H1 (cell line): ENCODE results near the gene ACADSB. TPM values are rescaled to one million over a fixed set of nuclear protein-coding genes. Genes with fewer than 3 reads are reported as not detected.

Experiments used
- CTCF ChIA-PET: fragments of 300-600 bp; sonication (Branson Sonifier 250); formaldehyde crosslinking; loops from one replicate; lab custom pipeline; 2021; ENCODE audit not compliant: partially characterized antibody; lab: Charles Lee
- POLR2A ChIA-PET: fragments of 300-600 bp; sonication (Branson Sonifier 250); formaldehyde crosslinking; loops from one replicate; lab custom pipeline; 2021; ENCODE audit warnings: inconsistent platforms; ENCODE audit not compliant: partially characterized antibody; lab: Charles Lee
- DNase-seq, 2 experiments: peaks; one replicate each; pipeline versions ENCODE4 v3.0.0 to v3.0.0-alpha.2; 2010 to 2022; ENCODE audit warnings: low spot score in 2 of 2, low read depth in 1 of 2, mixed read lengths in 1 of 2
- FAIRE-seq: peaks from 2 replicates; lab custom pipeline; 2011; peaks lifted over from hg19 to GRCh38; lab: Jason Lieb, UNC
- H2AFZ ChIP-seq: 2 replicates; pipeline ENCODE4 v1.8.1; 2012; ENCODE audit warnings: low read length, inconsistent platforms
- H2AK5ac ChIP-seq: 2 replicates; pipeline ENCODE4 v1.6.1; 2013; ENCODE audit warnings: low read depth, low read length
- H2BK120ac ChIP-seq: replicated peaks from 2 replicates; pipeline ENCODE3; 2013; ENCODE audit warnings: low read depth, low read length, inconsistent platforms
- H2BK12ac ChIP-seq: 2 replicates; pipeline ENCODE4 v1.6.1; 2013; ENCODE audit warnings: low read depth, low read length
- H2BK15ac ChIP-seq: 2 replicates; pipeline ENCODE4 v1.6.1; 2013; ENCODE audit warnings: low read length
- H2BK20ac ChIP-seq: 2 replicates; pipeline ENCODE4 v1.6.1; 2013; ENCODE audit warnings: low read length
- H2BK5ac ChIP-seq: 2 replicates; pipeline ENCODE4 v1.6.1; 2013; ENCODE audit warnings: low read depth, low read length
- H3K14ac ChIP-seq: 2 replicates; pipeline ENCODE4 v1.6.1; 2013; ENCODE audit warnings: inconsistent platforms; ENCODE audit not compliant: insufficient read length
- H3K18ac ChIP-seq: 2 replicates; pipeline ENCODE4 v1.6.1; 2013; ENCODE audit warnings: low read length; ENCODE audit errors: extremely low read depth
- H3K23ac ChIP-seq: 2 replicates; pipeline ENCODE4 v1.6.1; 2013; ENCODE audit warnings: inconsistent platforms; ENCODE audit not compliant: insufficient read length
- H3K23me2 ChIP-seq: 2 replicates; pipeline ENCODE4 v1.6.1; 2013; ENCODE audit warnings: low read depth, low read length
- H3K27ac ChIP-seq: 2 replicates; pipeline ENCODE4 v1.6.1; 2011; ENCODE audit warnings: low read depth, low read length, inconsistent platforms
- H3K27me3 ChIP-seq, 4 experiments: replicated peaks in 1 of 4; 1 replicate in 1 of 4; 2 replicates in 3 of 4; pipeline versions ENCODE4 v1.6.1 to v1.8.1; 2011 to 2013; ENCODE audit warnings: low read length in 3 of 4, mild to moderate bottlenecking in 3 of 4, inconsistent platforms in 2 of 4, mixed read lengths in 2 of 4, moderate library complexity in 1 of 4; ENCODE audit not compliant: control insufficient read depth in 3 of 4, insufficient read depth in 3 of 4; ENCODE audit errors: extremely low read depth in 1 of 4
- H3K36me3 ChIP-seq, 4 experiments: 2 replicates each; pipeline versions ENCODE4 v1.6.1 to v1.8.1; 2011 to 2013; ENCODE audit warnings: mild to moderate bottlenecking in 4 of 4, low read length in 3 of 4, moderate library complexity in 2 of 4, control low read depth in 1 of 4, inconsistent platforms in 1 of 4; ENCODE audit not compliant: insufficient read depth in 4 of 4, control insufficient read depth in 2 of 4
- H3K4ac ChIP-seq: replicated peaks from 2 replicates; pipeline ENCODE3; 2013; ENCODE audit warnings: low read length, low read depth, mixed read lengths, inconsistent platforms; ENCODE audit not compliant: insufficient read length
- H3K4me1 ChIP-seq, 4 experiments: replicated peaks in 1 of 4; 1 replicate in 1 of 4; 2 replicates in 3 of 4; pipeline versions ENCODE4 v1.6.1 to v1.8.1; 2011 to 2013; ENCODE audit warnings: low read length in 3 of 4, inconsistent platforms in 2 of 4, mixed read lengths in 1 of 4; ENCODE audit not compliant: insufficient read depth in 4 of 4, control insufficient read depth in 3 of 4
- H3K4me2 ChIP-seq, 2 experiments: 2 replicates each; pipeline versions ENCODE4 v1.6.1 to v1.8.1; 2011 to 2013; ENCODE audit warnings: low read depth in 2 of 2, low read length in 2 of 2, control low read depth in 1 of 2, inconsistent platforms in 1 of 2, mild to moderate bottlenecking in 1 of 2; ENCODE audit not compliant: insufficient read depth in 1 of 2
- H3K4me3 ChIP-seq, 4 experiments: fragments of 200-600, 300-600 bp in 1 of 4; sonication (generic), shearing (Covaris generic), sonication (Bioruptor Twin) in 1 of 4; 2 replicates each; pipeline versions ENCODE4 v1.5.1 to v1.8.1; 2011 to 2016; ENCODE audit warnings: low read length in 4 of 4, low read depth in 3 of 4, control low read depth in 2 of 4, inconsistent platforms in 2 of 4, mild to moderate bottlenecking in 2 of 4, mixed read lengths in 1 of 4, moderate library complexity in 1 of 4; ENCODE audit not compliant: insufficient read depth in 2 of 4; ENCODE audit errors: extremely low read depth in 1 of 4
- H3K56ac ChIP-seq: replicated peaks from 2 replicates; pipeline ENCODE3; 2013; ENCODE audit warnings: low read depth, mild to moderate bottlenecking, mixed read lengths, low read length, inconsistent platforms; ENCODE audit not compliant: insufficient read length
- H3K79me1 ChIP-seq: 2 replicates; pipeline ENCODE4 v1.6.1; 2013; ENCODE audit warnings: low read depth, low read length, control low read depth
- H3K79me2 ChIP-seq, 2 experiments: 2 replicates each; pipeline versions ENCODE4 v1.6.1 to v1.8.1; 2012 to 2013; ENCODE audit warnings: low read length in 2 of 2, mild to moderate bottlenecking in 2 of 2, inconsistent platforms in 1 of 2; ENCODE audit not compliant: insufficient read depth in 2 of 2, control insufficient read depth in 1 of 2
- H3K9ac ChIP-seq, 4 experiments: replicated peaks in 1 of 4; 1 replicate in 1 of 4; 2 replicates in 3 of 4; pipeline versions ENCODE4 v1.6.1 to v1.8.1; 2011 to 2013; ENCODE audit warnings: low read depth in 3 of 4, low read length in 3 of 4, control low read depth in 2 of 4, mild to moderate bottlenecking in 2 of 4, moderate library complexity in 2 of 4, inconsistent platforms in 1 of 4; ENCODE audit errors: extremely low read depth in 1 of 4
- H3K9me3 ChIP-seq, 2 experiments: 2 replicates each; pipeline versions ENCODE4 v1.6.1 to v1.8.1; 2012 to 2013; ENCODE audit warnings: mild to moderate bottlenecking in 2 of 2, moderate library complexity in 2 of 2, control low read depth in 1 of 2, inconsistent platforms in 1 of 2, low read depth in 1 of 2, low read length in 1 of 2, mixed read lengths in 1 of 2; ENCODE audit not compliant: insufficient read depth in 2 of 2
- H4K20me1 ChIP-seq, 2 experiments: replicated peaks in 1 of 2; 2 replicates each; pipeline versions ENCODE3 to v1.8.1; 2011 to 2013; ENCODE audit warnings: inconsistent platforms in 2 of 2, low read length in 2 of 2, mild to moderate bottlenecking in 1 of 2; ENCODE audit not compliant: insufficient read depth in 2 of 2, control insufficient read depth in 1 of 2
- H4K5ac ChIP-seq: 2 replicates; pipeline ENCODE4 v1.6.1; 2013; ENCODE audit warnings: low read length, low read depth, mixed read lengths, inconsistent platforms; ENCODE audit not compliant: insufficient read length
- H4K8ac ChIP-seq: 2 replicates; pipeline ENCODE4 v1.8.0; 2013; ENCODE audit warnings: mild to moderate bottlenecking, moderate library complexity, low read length, inconsistent platforms; ENCODE audit not compliant: insufficient read depth; ENCODE audit errors: extremely low read depth
- H4K91ac ChIP-seq: replicated peaks from 2 replicates; pipeline ENCODE3; 2013; ENCODE audit warnings: low read length, mixed read lengths, inconsistent platforms; ENCODE audit not compliant: insufficient read length
- ASH2L ChIP-seq: fragments of 200-600, 300-600 bp; sonication (generic); IDR thresholded peaks from one replicate; pipeline ENCODE4 v1.7.1; 2017; ENCODE audit warnings: low read length
- ATF2 ChIP-seq: IDR thresholded peaks from 2 replicates; pipeline ENCODE4 v1.6.1; 2012; ENCODE audit warnings: low read length, inconsistent platforms
- ATF3 ChIP-seq: IDR thresholded peaks from 2 replicates; pipeline ENCODE4 v1.6.1; 2011; ENCODE audit warnings: low read depth, mild to moderate bottlenecking, low read length; ENCODE audit not compliant: insufficient read depth
- CBX5 ChIP-seq: fragments of 300-800, 300-1000 bp; sonication (generic); IDR thresholded peaks from 2 replicates; pipeline ENCODE4 v1.7.1; 2016; ENCODE audit warnings: antibody characterized with exemption, low read length, low read depth
- CHD1 ChIP-seq: IDR thresholded peaks from 2 replicates; pipeline ENCODE4 v1.6.1; 2012; ENCODE audit warnings: low read depth, low read length, improper control_type of control experiment
- EZH2 ChIP-seq: fragments of 200-600 bp; sonication (generic); IDR thresholded peaks from 2 replicates; pipeline ENCODE4 v1.7.1; 2012; ENCODE audit warnings: low read depth, mild to moderate bottlenecking, moderate library complexity, low read length, inconsistent platforms; ENCODE audit not compliant: severe bottlenecking
- FOSL1 ChIP-seq: IDR thresholded peaks from 2 replicates; pipeline ENCODE4 v1.6.1; 2011; ENCODE audit warnings: mild to moderate bottlenecking, low read depth, low read length, moderate library complexity; ENCODE audit not compliant: insufficient read depth
- MAFK ChIP-seq: IDR thresholded peaks from 2 replicates; pipeline ENCODE4 v1.6.1; 2012; ENCODE audit warnings: low read depth, mild to moderate bottlenecking, improper control_type of control experiment, low read length
- POU5F1 ChIP-seq: IDR thresholded peaks from 2 replicates; pipeline ENCODE4 v1.6.1; 2011; ENCODE audit warnings: low read depth, mild to moderate bottlenecking, low read length, moderate library complexity
- RAD21 ChIP-seq, 2 experiments: IDR thresholded peaks in 1 of 2; conservative IDR thresholded peaks in 1 of 2; 2 replicates each; pipeline ENCODE4 v1.6.1; 2011; ENCODE audit warnings: low read depth in 2 of 2, low read length in 2 of 2, improper control_type of control experiment in 1 of 2, inconsistent platforms in 1 of 2, mild to moderate bottlenecking in 1 of 2, moderate library complexity in 1 of 2
- SIX5 ChIP-seq: IDR thresholded peaks from 2 replicates; pipeline ENCODE4 v1.6.1; 2011; ENCODE audit warnings: mild to moderate bottlenecking, low read depth, low read length
- TAF1 ChIP-seq: IDR thresholded peaks from 2 replicates; pipeline ENCODE4 v1.6.1; 2011; ENCODE audit warnings: mild to moderate bottlenecking, low read depth, low read length
- WGBS, 2 experiments: shearing (Covaris generic) in 1 of 2; methylation state at CpG; one replicate each; pipeline versions ENCODE4 v1.1.6 to v1.1.7; 2013 to 2015; ENCODE audit warnings: low lambda C conversion rate in 2 of 2, mixed read lengths in 2 of 2, inconsistent platforms in 1 of 2, low coverage in 1 of 2, missing lambda C conversion rate in 1 of 2; ENCODE audit not compliant: insufficient replicate concordance in 2 of 2, insufficient coverage in 1 of 2, insufficient read length in 1 of 2; ENCODE audit errors: extremely low coverage in 1 of 2, missing lambda C conversion rate in 1 of 2; 5-methylcytosine and 5-hydroxymethylcytosine counted together
- polyA plus RNA-seq, 7 experiments: library from polyadenylated mRNA; depleted of rRNA in 3 of 7; stranded (reverse) in 5 of 7; unstranded in 2 of 7; fragments of >200 nt in 5 of 7; fragments of 200-250 nt in 2 of 7; gene quantifications; 1 replicate in 5 of 7; 2 replicates in 1 of 7; 4 replicates in 1 of 7; pipeline versions ENCODE4 v1.2.1 to v1.2.3, GENCODE V29; 2011 to 2013; ENCODE audit warnings: missing spikeins in 2 of 7, mixed read lengths in 2 of 7
- total RNA-seq: library from RNA; stranded (reverse); fragmentation: NEBNext Ultra II Directional; extraction: Animal tissue kit (Norgen Biotek cat#: 25700); gene quantifications from 2 replicates; pipeline ENCODE4 v1.2.1, GENCODE V29; 2021

Gene ACADSB
- total and polyA plus RNA-seq, 2 of the 8 experiments (the other 6 are each of a cell fraction or from before 2014, with no cell fraction given), result 5.6 to 11.2 TPM

- Histone ChIP-seq H3K27ac (no peak overlapping the region), H3K23me2 (peaks cover 3% of the 10 kb centered on the region; the same call in 1 of the 2 replicates), H3K9ac (no peak overlapping the region), H3K27me3 (no peaks in the 10 kb centered on the region), H3K56ac (no peak overlapping the region), H4K91ac (no peak overlapping the region), H3K79me1 (no peaks in the 10 kb centered on the region), H3K4me3 (no peak overlapping the region), H2BK5ac (no peak overlapping the region), H4K8ac (no peak overlapping the region; the same call in 1 of the 2 replicates), H3K4me2 (no peak overlapping the region), H2BK120ac (no peak overlapping the region), H3K4me1 (peaks cover 0 to 3% (median 1%) of the 10 kb centered on the region in 4 experiments; a peak in 1 of 7 replicates), H3K23ac (no peak overlapping the region), H2BK15ac (no peak overlapping the region), H2AFZ (no peak overlapping the region), H3K4ac (no peak overlapping the region), H4K5ac (no peak overlapping the region), H2AK5ac (no peak overlapping the region)
- 93% methylated on average over 6 of the region's 6 CpGs; no CpG with 5 or more reads in 1 of the 2 experiments for WGBS, 2 experiments
- POLR2A ChIA-PET, result no interaction called here
- no peak for TF ChIP-seq SIX5
- TF ChIP-seq ATF3, result no peak
- TF ChIP-seq MAFK, result no peak
- no peak for TF ChIP-seq POU5F1
- no peak for TF ChIP-seq FOSL1
- TF ChIP-seq CHD1, result no peak
- TF ChIP-seq TAF1, result no peak
- no peak for TF ChIP-seq RAD21 (IDR thresholded peaks at IDR 0.05 in 1 of 2, conservative IDR thresholded peaks at IDR 0.05 in 1 of 2; ENCODE audit: low read depth in 2 of 2, low read length in 2 of 2)
- no peak for TF ChIP-seq ATF2
- no peak for TF ChIP-seq ASH2L
- TF ChIP-seq CBX5, result no peak
- no peak for TF ChIP-seq EZH2
- TF ChIP-seq, all 59 proteins: peak for 0
- no peak for DNase-seq
- H3K9me3 ChIP-seq, result no peaks in the 10 kb centered on the region
- FAIRE-seq, result no peak
- no peaks in the 10 kb centered on the region for H3K36me3 ChIP-seq
- CTCF ChIA-PET, result interaction anchor here (0.7 to 1.1 kb wide), 2 partner anchors 30 to 43 kb away, joined by 3 read pairs; no protein-coding TSS in a partner anchor
- no peaks in the 10 kb centered on the region for H3K79me2 ChIP-seq
- no peak overlapping the region for H2BK12ac ChIP-seq
- no peak overlapping the region for H3K14ac ChIP-seq
- H4K20me1 ChIP-seq, result no peaks in the 10 kb centered on the region
- no peak overlapping the region for H3K18ac ChIP-seq
- H2BK20ac ChIP-seq, result no peak overlapping the region
Measured at GRCh38 chr10:123083811-123084210, 75.0 kb downstream of the ACADSB start.
